Measurements from ENCODE around the gene NPIPA5. TPM values are rescaled to one million over a fixed set of nuclear protein-coding genes. Genes with fewer than 3 reads are reported as not detected.
A peak's percentile ranks its signal among the peaks of the same experiment; 100 is the strongest.
"Not testable (repeated sequence)": the region's sequence is repeated elsewhere in the genome, so short reads cannot be mapped to it uniquely, and the experiment has no call there.

Gene NPIPA5
- total and polyA plus RNA-seq, 10 donors: 1.8 to 30.6 (median 11.0) TPM

DNA sequence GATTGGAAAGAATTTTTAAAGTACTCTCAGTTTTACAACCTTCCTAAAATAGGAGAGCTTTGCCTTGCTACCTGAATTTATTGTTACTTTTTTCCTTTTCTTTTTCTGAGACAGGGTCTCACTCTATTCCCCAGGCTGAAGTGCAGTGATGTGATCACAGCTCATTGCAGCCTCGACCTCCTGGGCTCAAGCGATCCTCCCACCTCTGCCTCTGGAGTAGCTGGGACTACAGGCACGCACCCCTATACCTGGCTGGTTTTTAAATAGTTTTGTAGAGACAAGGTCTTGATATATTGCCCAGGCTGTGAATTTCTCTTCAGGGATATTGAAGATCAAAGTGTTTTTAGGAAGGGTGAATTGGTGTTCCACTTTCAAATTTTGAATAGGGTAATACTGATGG lies 21.2 kb upstream of the NPIPA5 start:
- TF ChIP-seq POLR2A (IDR thresholded peaks at IDR 0.05) (no peak), CTCF (IDR thresholded peaks at IDR 0.05 in 8 of 11, conservative IDR thresholded peaks at IDR 0.05 in 3 of 11) (no peak), POLR2AphosphoS5 (IDR thresholded peaks at IDR 0.05) (no peak)
- Histone ChIP-seq H3K27ac (no peak overlapping the region), H3K36me3 (no peaks in the 10 kb centered on the region), H3K27me3 (replicated peaks in 1 of 7) (peaks cover 0 to 21% (median 9%) of the 10 kb centered on the region in 7 donors), H3K4me3 (no peak overlapping the region), H3K9me3 (no peaks in the 10 kb centered on the region), H3K4me1 (peaks cover 0 to 25% (median 17%) of the 10 kb centered on the region in 6 donors)
- DNase-seq: no peak
- 85 to 100% (median 91%) methylated on average over 3 of the region's 3 CpGs for WGBS, 5 donors
- intact Hi-C loops (cut with DNase I; ENCODE audit: low total_unique reads): no loop called here

DNA sequence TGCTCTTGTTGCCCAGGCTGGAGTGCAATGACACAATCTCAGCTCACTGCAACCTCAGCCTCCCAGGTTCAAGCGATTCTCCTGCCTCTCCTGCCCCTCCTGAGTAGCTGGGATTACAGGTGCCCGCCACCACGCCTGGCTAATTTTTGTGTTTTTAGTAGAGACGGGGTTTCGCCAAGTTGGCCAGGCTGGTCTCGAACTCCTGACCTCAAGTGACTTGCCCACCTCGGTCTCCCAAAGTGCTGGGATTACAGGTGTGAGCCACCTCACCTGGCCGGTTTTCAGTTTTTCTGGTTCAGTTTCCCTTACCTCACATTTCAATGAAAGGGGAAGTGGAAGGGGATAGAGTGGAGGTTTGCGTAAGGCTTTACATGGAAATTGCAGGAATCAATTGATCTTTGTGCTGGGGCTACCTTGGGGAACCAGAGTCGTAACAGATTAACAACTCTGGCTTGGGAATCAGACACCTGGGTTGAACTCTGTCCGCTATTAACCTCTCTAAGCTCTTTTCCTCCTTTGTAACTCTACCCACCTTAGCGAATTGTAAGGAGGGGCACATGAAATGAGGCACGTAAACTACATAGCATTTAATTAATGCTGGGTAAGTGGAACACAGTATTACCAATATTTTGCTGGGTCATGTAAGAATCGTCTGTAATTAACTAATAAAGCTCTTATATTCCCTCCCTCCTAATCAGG lies 20.7 kb upstream of the NPIPA5 start:
- H3K9me3 ChIP-seq: no peaks in the 10 kb centered on the region
- H3K27me3 ChIP-seq (replicated peaks in 1 of 7): peaks cover 0 to 26% (median 9%) of the 10 kb centered on the region in 7 donors
- no peak overlapping the region for H3K27ac ChIP-seq
- H3K36me3 ChIP-seq: no peaks in the 10 kb centered on the region
- intact Hi-C loops (cut with DNase I; ENCODE audit: low total_unique reads): no loop called here
- no peak for DNase-seq
- H3K4me3 ChIP-seq: no peak overlapping the region
- peaks cover 0 to 20% (median 12%) of the 10 kb centered on the region in 6 donors for H3K4me1 ChIP-seq
- TF ChIP-seq CTCF (IDR thresholded peaks at IDR 0.05 in 8 of 11, conservative IDR thresholded peaks at IDR 0.05 in 3 of 11): no peak
- no peak for TF ChIP-seq POLR2A (IDR thresholded peaks at IDR 0.05)
- no peak for TF ChIP-seq POLR2AphosphoS5 (IDR thresholded peaks at IDR 0.05)
- 80 to 90% (median 86%) methylated on average over 14 of the region's 14 CpGs for WGBS, 5 donors

DNA sequence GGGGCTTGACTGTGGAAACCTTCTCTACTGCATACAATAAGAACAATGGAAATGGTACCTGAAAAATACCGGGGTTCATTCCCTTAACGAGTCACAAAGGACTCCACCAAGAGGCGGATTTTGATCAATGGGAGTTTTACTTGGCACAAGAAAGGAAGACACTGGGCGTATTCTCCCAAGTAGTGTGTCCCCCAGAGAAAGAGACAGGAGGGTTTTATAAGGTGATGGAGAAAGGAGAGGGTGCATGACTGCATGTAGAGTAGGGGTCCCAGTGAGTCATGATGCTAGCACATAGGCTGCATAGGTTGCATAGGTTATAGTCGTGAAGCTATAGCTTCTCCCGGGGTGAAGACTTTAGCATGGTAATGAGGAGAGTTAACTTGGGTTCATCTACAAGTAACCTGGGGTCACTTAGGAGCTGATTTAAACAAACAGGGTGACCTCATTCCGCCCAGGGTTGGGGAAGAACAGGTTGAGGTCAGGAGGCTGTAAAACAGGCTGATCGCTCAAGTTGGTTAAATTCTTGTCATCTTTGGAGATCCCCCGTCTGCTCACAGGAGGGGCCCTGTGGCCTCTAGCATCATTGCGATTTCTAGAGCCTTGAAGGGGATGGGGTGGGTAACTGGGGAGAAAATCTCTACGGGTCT lies 19.0 kb upstream of the NPIPA5 start:
- intact Hi-C loops (cut with DNase I; ENCODE audit: low total_unique reads): no loop called here
- H3K9me3 ChIP-seq: no peaks in the 10 kb centered on the region
- WGBS, 5 donors: 89 to 96% (median 92%) methylated on average over 11 of the region's 11 CpGs
- H3K4me3 ChIP-seq: no peak overlapping the region
- H3K27me3 ChIP-seq (replicated peaks in 1 of 7): peaks cover 0 to 26% (median 9%) of the 10 kb centered on the region in 7 donors
- H3K27ac ChIP-seq: no peak overlapping the region
- H3K36me3 ChIP-seq: no peaks in the 10 kb centered on the region
- peaks cover 0 to 12% (median 8%) of the 10 kb centered on the region in 6 donors for H3K4me1 ChIP-seq
- TF ChIP-seq CTCF (IDR thresholded peaks at IDR 0.05 in 8 of 11, conservative IDR thresholded peaks at IDR 0.05 in 3 of 11): no peak
- TF ChIP-seq POLR2AphosphoS5 (IDR thresholded peaks at IDR 0.05): no peak
- no peak for TF ChIP-seq POLR2A (IDR thresholded peaks at IDR 0.05)
- DNase-seq: no peak

- WGBS, 5 donors: 81 to 89% (median 84%) methylated on average over 8 of the region's 8 CpGs
- peaks cover 0 to 26% (median 9%) of the 10 kb centered on the region in 7 donors for H3K27me3 ChIP-seq (replicated peaks in 1 of 7)
- H3K36me3 ChIP-seq; DNase-seq; H3K9me3 ChIP-seq; intact Hi-C loops (cut with DNase I; ENCODE audit: low total_unique reads); H3K27ac ChIP-seq: not testable (repeated sequence)
- H3K4me3 ChIP-seq: peak overlapping the region in 3 of 8 donors; percentile 47 to 73 (median 58)
- peaks cover 0 to 12% (median 8%) of the 10 kb centered on the region in 6 donors for H3K4me1 ChIP-seq
These were observed 18.4 kb upstream of the NPIPA5 start for GRCh38 chr16:15396509-15396829.
